Gastroesophageal sphincter (tissue), 4 donors: ENCODE measurements around the gene NEK6. TPM values are rescaled to one million over a fixed set of nuclear protein-coding genes. Genes with fewer than 3 reads are reported as not detected.

Source experiments
- ATAC-seq: fragments of 150-250 bp; one replicate; pipeline ENCODE4 v1.9.1; 2016; ENCODE audit warnings: mild to moderate bottlenecking, moderate library complexity
- H3K27ac ChIP-seq, 4 donors: fragments of 200-600 bp; sonication (generic) in 3 of 4; 1 replicate in 3 of 4; 2 replicates in 1 of 4; pipeline ENCODE4 v1.5.1; 2016 to 2019
- H3K27me3 ChIP-seq: fragments of 200-600 bp; sonication (generic); one replicate; pipeline ENCODE4 v1.5.1; 2019
- H3K36me3 ChIP-seq, 2 donors: fragments of 200-600 bp; sonication (generic); one replicate each; pipeline ENCODE4 v1.5.1; 2019; ENCODE audit warnings: control low read depth in 1 of 2
- H3K4me1 ChIP-seq, 3 donors: fragments of 200-600 bp; sonication (generic); 1 replicate in 2 of 3; 2 replicates in 1 of 3; pipeline ENCODE4 v1.5.1; 2016 to 2019; ENCODE audit warnings: control low read depth in 2 of 3
- H3K4me3 ChIP-seq, 2 donors: fragments of 200-600 bp; sonication (generic); one replicate each; pipeline ENCODE4 v1.5.1; 2019; ENCODE audit warnings: mild to moderate bottlenecking in 1 of 2, moderate library complexity in 1 of 2
- H3K9me3 ChIP-seq, 3 donors: fragments of 200-600 bp; sonication (generic); one replicate each; pipeline ENCODE4 v1.5.1; 2017 to 2019; ENCODE audit warnings: control low read depth in 2 of 3
- CTCF ChIP-seq, 4 experiments: fragments of 200-600 bp in 2 of 4; fragments of 450-650 bp in 2 of 4; sonication (generic) in 1 of 4; IDR thresholded peaks; one replicate each; pipeline ENCODE4 v1.5.1; 2017 to 2019; ENCODE audit warnings: antibody characterized with exemption in 4 of 4, mild to moderate bottlenecking in 2 of 4, moderate library complexity in 2 of 4
- EP300 ChIP-seq: sonication (generic); formaldehyde crosslinking; IDR thresholded peaks from one replicate; pipeline ENCODE4 v1.6.1; 2017; ENCODE audit warnings: antibody characterized with exemption, mild to moderate bottlenecking
- POLR2A ChIP-seq, 2 donors: fragments of 450-650 bp; IDR thresholded peaks; one replicate each; pipeline ENCODE4 v1.6.1; 2017; ENCODE audit warnings: antibody characterized with exemption in 2 of 2, mild to moderate bottlenecking in 2 of 2, moderate library complexity in 1 of 2
- POLR2AphosphoS5 ChIP-seq: sonication (generic); formaldehyde crosslinking; IDR thresholded peaks from one replicate; pipeline ENCODE4 v1.6.1; 2017; ENCODE audit warnings: antibody characterized with exemption
- WGBS, 2 donors: methylation state at CpG; one replicate each; pipeline ENCODE4 v1.1.5; 2018; ENCODE audit warnings: low coverage in 1 of 2; 5-methylcytosine and 5-hydroxymethylcytosine counted together
- total RNA-seq, 4 donors: library from RNA; depleted of rRNA; stranded (reverse); fragments of >200 nt; gene quantifications; one replicate each; pipeline ENCODE4 v1.1.0, GENCODE V29; 2016

Gene NEK6
- total RNA-seq, 4 donors from 2014 or later = 13.2 to 31.7 (median 19.3) TPM

- Histone ChIP-seq H3K4me1 (peaks cover 0 to 2% (median 0%) of the 10 kb centered on the region in 3 donors), H3K27me3 (no peaks in the 10 kb centered on the region), H3K27ac (no peak overlapping the region), H3K36me3 (peaks cover 0 to 100% of the 10 kb centered on the region in 2 donors), H3K4me3 (no peak overlapping the region), H3K9me3 (no peaks in the 10 kb centered on the region)
- no peak for ATAC-seq
- 88 to 100% methylated on average over 2 to 6 of the region's 12 CpGs for WGBS, 2 donors
- TF ChIP-seq POLR2A (IDR thresholded peaks at IDR 0.05) (no peak), CTCF (IDR thresholded peaks at IDR 0.05) (no peak), EP300 (no peak), POLR2AphosphoS5 (no peak)
Measured at GRCh38 chr9:124348831-124349230, 91.1 kb downstream of the NEK6 start.

DNA sequence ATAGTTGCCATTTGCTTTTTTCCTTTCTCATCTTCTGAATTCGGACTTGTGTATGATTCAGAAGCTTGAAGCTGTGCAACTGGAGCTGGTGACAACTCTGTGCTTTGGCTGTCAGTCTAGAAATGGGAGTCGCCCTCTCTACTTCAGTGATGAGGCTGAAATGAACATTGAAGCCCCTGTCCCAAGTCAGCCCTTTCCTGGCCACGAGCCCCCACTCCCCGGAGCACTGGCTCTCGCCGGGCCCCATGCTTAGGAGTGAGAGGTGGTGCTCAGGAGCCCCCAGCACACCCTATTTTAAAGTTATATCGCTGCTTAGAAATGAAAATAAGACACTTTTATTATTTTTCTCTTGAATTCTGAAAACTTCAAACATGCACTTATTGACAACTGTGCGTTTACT lies 91.5 kb downstream of the NEK6 start:
- TF ChIP-seq POLR2A (IDR thresholded peaks at IDR 0.05) (no peak), EP300 (no peak), POLR2AphosphoS5 (no peak), CTCF (IDR thresholded peaks at IDR 0.05) (no peak)
- H3K9me3 ChIP-seq = no peaks in the 10 kb centered on the region
- WGBS, 2 donors = 89 to 100% methylated on average over 1 to 7 of the region's 8 CpGs
- no peak overlapping the region for H3K4me3 ChIP-seq
- peaks cover 0 to 5% (median 0%) of the 10 kb centered on the region in 3 donors for H3K4me1 ChIP-seq
- no peak for ATAC-seq
- H3K27me3 ChIP-seq = no peaks in the 10 kb centered on the region
- no peak overlapping the region for H3K27ac ChIP-seq
- peaks cover 0 to 100% of the 10 kb centered on the region in 2 donors for H3K36me3 ChIP-seq

GRCh38 chr9:124349675-124350493 lies 92.1 kb downstream of the NEK6 start:
- H3K9me3 ChIP-seq = no peaks in the 10 kb centered on the region
- no peak for TF ChIP-seq POLR2AphosphoS5
- ATAC-seq = no peak
- WGBS, 2 donors = 90 to 91% methylated on average over 14 to 16 of the region's 25 CpGs
- H3K4me3 ChIP-seq = no peak overlapping the region
- H3K4me1 ChIP-seq = peaks cover 0 to 11% (median 0%) of the 10 kb centered on the region in 3 donors
- H3K36me3 ChIP-seq = peaks cover 0 to 100% of the 10 kb centered on the region in 2 donors
- H3K27ac ChIP-seq = no peak overlapping the region
- no peaks in the 10 kb centered on the region for H3K27me3 ChIP-seq

DNA sequence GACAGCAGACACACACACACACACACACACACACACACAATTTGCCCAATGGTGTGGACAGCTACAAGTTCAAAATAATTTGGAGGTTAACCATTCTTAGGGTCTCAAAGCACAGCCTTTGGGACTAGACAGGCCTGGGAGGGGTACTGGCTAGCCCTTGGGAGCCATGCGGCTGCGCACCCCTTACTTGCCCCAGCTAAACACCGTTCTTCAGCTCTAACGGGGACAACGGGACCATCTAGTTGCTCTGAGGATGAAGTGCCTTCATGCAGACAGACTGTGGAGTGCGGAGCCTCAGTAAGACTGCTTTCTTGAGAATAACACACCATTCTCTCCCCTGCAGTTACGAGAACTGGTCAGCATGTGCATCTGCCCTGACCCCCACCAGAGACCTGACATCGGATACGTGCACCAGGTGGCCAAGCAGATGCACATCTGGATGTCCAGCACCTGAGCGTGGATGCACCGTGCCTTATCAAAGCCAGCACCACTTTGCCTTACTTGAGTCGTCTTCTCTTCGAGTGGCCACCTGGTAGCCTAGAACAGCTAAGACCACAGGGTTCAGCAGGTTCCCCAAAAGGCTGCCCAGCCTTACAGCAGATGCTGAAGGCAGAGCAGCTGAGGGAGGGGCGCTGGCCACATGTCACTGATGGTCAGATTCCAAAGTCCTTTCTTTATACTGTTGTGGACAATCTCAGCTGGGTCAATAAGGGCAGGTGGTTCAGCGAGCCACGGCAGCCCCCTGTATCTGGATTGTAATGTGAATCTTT lies 92.9 kb downstream of the NEK6 start:
- Histone ChIP-seq H3K9me3 (no peaks in the 10 kb centered on the region), H3K27me3 (no peaks in the 10 kb centered on the region), H3K4me1 (peaks cover 0 to 13% (median 0%) of the 10 kb centered on the region in 3 donors), H3K36me3 (peaks cover 0 to 100% of the 10 kb centered on the region in 2 donors), H3K4me3 (no peak overlapping the region), H3K27ac (no peak overlapping the region)
- ATAC-seq = no peak
- TF ChIP-seq POLR2A (IDR thresholded peaks at IDR 0.05) (no peak), CTCF (IDR thresholded peaks at IDR 0.05) (no peak), POLR2AphosphoS5 (no peak), EP300 (no peak)
- WGBS, 2 donors = 92% methylated on average over 11 of the region's 16 CpGs; no CpG with 5 or more reads in 1 of the 2 donors

DNA sequence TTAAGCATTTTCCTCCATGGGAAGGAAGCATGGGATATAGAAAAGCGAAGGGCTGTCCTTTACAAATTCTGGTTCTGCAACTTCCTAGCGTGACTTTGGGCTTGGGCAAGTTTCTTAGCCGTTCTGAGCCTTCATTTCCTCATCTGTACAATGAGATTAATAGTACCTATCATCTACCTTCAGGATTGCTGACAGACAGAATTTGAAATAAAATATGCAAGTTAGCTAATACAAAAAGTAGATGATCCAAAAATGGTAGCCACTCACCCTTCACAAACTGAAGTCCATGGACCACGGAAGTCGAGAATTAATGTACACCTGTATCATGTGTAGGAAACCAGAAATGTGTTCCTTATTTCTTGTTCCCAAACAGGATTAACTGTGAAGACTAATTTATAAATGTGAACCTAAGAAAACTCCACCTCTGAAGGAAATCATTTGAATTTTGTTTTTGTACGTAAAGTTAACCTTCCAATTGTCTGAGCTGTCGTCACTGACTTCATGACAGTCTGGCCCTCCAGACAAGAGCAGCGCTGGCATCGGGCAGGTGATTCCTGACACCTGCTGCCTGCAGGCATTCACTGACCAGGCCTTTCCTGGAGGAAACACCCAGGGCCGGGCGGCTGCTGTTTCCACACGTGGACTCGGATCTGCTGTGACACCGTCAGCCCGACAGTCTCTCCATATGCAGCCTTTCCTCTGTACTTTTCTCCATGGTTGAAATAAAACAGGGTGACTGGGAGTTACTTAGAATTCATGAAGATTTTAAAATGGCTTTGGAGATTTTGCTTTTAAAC lies 94.1 kb downstream of the NEK6 start:
- H3K4me1 ChIP-seq = peaks cover 0 to 16% (median 0%) of the 10 kb centered on the region in 3 donors
- peaks cover 0 to 100% of the 10 kb centered on the region in 2 donors for H3K36me3 ChIP-seq
- TF ChIP-seq EP300 = no peak
- TF ChIP-seq POLR2AphosphoS5 = no peak
- TF ChIP-seq POLR2A (IDR thresholded peaks at IDR 0.05) = no peak
- no peak for TF ChIP-seq CTCF (IDR thresholded peaks at IDR 0.05)
- no peak overlapping the region for H3K4me3 ChIP-seq
- ATAC-seq = no peak
- H3K27ac ChIP-seq = no peak overlapping the region
- 89 to 95% methylated on average over 6 to 9 of the region's 15 CpGs for WGBS, 2 donors
- H3K27me3 ChIP-seq = no peaks in the 10 kb centered on the region
- no peaks in the 10 kb centered on the region for H3K9me3 ChIP-seq
